Activated CD4-positive, alpha-beta T cell treated with anti-CD3 and anti-CD28 coated beads, Interleukin-2, Interleukin-6, amounts not matched to agents 100 ng/mL and 50 ng/mL, durations not matched to agents 16 hours and 8 hours (primary cell): Measurements from ENCODE around the gene SDC4.

Source experiments
- DNase-seq: peaks from one replicate; pipeline ENCODE4 v3.0.0-alpha.2; 2020

SDC4 gene

DNA sequence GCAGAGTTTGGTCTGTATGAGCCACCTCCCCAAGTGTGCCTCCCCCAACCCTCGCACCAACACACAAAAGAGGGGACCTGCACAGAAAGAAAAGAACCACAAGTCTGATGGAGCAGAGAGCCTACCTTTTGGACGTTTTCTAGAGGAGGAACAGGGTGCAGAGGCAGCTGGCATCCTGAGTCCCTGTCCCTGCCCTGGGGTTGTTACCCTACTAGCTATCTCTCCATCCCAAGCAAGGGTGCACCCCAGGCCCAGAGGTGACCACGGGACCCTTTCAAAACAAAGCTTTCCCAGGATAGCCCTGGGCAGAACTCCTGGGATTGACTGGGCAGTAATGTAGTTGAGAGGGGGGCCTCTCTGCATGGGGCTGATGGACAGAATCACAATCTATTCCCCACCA, 30.4 kb downstream of the SDC4 start:
- no peak for DNase-seq

- DNase-seq: no peak
Observed at GRCh38 chr20:45316150-45317080, 31.8 kb downstream of the SDC4 start.

DNA sequence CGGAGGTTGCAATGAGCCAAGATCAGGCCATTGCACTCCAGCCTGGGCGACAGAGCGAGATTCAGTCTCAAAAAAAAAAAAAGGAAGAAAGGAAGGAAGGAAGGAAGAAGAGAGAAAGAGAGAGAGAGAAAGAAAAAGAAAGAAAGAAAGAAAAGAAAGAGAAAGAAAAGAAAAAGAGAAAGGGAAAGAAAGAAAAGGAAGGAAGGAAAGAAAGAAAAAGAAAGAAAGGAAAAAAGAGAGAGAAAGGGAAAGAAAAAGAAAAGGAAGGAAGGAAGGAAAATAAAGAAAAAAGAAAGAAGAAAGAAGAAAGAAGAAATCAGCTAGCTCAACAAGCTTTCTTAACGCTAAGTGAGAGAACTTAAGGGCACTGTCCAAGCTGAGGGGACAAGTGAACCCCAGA, 32.6 kb downstream of the SDC4 start:
- DNase-seq: no peak

DNA sequence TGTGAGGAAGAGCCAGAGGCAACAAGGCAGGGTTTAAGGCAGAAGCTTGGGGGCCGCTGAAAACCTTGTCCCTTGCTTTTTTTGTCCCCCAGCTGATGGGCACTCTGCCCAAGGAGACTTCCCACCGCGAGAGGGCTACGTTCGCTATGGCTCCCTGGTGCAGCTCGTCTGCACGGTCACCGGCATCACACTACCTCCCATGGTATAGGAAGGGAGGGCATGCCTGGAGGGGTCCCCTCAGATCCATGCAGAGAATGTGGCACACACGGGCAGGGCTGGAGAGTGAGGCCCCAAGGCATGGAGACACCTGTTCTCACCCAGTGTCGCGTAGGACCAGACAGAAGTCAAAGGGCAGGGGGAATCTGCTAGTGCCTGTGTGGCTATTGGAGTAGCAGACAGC, 34.3 kb downstream of the SDC4 start:
- no peak for DNase-seq

DNA sequence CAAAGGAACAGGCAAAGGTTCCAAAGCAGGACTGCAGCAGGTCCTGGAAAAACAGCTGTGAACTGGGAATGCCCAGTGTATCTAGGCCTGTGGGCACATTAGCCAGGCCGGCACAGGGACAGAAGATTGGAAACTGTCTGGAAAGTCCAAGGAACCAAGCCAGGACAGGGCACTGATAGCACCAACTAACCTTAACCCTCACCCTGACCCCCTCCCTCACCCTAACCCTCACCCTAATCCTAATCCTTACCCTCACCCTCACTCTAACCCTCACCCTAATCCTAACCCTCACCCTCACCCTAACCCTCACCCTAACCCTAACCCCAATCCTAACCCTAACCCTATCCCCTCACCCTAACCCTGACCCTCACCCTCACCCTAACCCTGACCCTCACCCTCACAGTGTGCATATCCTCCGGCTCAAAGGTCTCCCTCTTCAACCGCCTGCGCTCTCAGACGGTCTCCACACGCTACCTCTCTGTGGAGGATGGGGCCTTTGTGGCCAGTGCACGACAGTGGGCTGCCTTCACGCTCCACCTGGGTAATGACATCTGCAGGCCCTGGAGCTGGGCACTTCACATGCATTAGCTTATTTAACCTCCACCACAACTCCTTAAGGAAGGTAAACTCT, 35.0 kb downstream of the SDC4 start:
- DNase-seq: no peak

GRCh38 chr20:45312241-45312640, 36.0 kb downstream of the SDC4 start:
- no peak for DNase-seq

DNA sequence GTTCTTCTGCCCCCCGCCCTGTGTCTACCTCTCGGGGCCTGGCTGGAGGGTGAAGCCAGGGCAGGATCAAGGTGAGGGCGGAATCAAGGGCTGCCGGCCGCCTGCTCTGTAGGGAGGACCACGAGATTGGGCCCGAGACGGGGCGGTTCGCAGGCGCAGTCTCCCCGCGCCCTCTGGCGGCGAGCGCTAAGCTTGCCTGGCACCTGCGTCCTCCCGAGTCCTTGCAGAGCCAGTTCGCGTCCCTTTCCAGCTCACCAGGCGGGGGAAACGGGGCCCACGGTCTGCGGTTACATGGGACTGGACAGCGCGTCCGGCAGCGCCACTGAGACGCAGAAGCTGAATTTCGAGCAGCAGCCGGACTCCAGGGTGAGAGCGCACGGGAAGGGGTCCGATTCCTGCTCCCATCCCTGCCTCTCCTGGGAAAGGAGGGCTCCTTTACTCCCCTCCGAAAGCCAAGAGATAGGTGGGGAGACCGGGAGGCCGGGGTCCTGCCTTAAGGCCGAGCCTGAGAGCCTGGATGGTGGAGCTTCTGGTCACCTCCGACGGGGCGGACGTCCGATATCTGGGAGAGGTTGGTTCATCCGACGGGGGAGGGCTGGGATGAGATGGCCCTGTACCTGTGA, 36.5 kb downstream of the SDC4 start:
- peak; percentile 83 for DNase-seq

- DNase-seq: no peak
Observed at GRCh38 chr20:45309075-45309474, 39.1 kb downstream of the SDC4 start.

DNA sequence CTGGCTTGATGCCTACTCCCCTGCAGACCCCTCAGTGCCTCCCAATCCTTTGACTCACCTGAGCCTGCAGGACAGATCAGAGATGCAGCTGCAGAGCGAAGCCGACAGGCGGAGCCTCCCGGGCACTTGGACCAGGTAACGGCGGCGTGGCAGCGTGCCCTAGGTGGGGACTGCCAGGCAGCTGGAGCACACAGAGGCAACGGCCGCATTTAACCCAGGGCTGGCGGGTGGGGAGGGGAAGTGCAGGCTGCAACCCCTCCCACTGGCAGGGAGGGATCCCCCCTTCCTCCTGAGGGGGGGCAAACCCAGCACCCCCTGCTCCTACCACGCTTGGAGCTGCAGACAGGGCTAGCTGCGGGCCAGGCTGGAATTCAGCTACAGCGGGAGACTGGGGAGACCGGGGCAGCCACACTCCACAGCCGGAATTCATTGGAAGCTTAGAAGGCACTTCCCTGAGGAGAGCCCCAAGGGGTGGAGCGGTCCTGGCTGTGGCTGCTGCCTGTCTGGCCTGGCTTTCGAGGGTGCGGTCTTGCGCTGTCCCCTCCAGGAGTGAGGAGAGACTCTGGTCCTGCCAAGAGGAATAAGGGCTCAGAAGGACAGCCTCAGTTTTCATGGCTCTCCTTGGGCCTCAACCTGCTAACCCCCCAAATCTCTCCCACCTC, 40.0 kb downstream of the SDC4 start, which contains the start of gene MATN4:
Gene MATN4 (minus strand): TSS at position 183 of the 662 bp plus-strand sequence. CDS start 2,717 bp downstream, outside the sequence.
- no peak for DNase-seq

- DNase-seq: no peak
Observed at GRCh38 chr20:45307076-45307640, 41.1 kb downstream of the SDC4 start.

GRCh38 chr20:45306431-45306982, 41.7 kb downstream of the SDC4 start, which contains the start of gene RBPJL:
RBPJL (plus strand) TSS chr20:45306840; CDS start chr20:45306923, 83 bp downstream.
- DNase-seq: peak; percentile 63

DNA sequence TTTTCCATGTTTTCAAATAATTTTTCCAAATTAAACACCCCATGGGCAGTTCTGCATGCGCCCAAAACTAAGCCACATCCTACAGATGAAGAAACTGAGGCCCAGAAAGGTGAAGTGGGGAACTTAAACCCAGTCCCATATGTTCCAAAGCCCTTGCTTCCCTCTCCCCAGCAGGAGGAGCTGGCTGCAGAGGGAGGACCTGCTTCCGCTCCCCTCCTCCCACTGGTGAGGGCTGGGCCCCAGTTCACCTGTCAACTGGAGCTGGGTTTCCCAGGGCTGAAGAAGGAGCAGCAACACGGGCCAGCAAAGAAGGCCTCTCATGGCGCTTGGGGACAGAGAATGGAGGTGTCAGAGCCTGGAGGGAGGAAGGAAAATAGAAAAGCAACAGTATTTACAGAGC, 43.0 kb downstream of the SDC4 start:
- no peak for DNase-seq

DNA sequence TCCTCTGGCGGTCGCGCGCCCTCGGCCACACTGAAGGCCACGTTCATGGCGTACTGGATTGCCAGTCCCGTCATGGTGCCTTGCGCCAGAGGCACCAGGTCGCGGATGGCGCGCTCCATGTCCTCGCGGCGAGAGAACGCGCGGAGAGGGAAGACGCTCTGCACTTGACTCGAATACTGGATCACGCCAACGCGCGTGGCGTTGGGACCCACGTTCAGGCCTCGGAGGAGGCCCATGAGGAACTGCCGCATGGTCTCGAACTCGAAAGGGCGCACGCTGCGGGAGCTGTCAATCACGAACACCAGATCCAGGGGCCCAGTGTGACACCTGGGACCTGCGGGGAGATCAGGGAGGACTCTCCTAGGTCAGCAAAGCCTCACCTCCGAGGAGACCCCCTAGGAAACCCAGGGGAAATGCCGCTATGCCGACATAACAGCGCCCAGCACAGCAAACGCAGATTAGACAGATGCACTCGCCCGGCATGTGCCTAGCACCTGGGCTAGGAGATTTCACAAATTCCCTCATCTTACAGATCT, 43.7 kb downstream of the SDC4 start:
- DNase-seq: no peak

DNA sequence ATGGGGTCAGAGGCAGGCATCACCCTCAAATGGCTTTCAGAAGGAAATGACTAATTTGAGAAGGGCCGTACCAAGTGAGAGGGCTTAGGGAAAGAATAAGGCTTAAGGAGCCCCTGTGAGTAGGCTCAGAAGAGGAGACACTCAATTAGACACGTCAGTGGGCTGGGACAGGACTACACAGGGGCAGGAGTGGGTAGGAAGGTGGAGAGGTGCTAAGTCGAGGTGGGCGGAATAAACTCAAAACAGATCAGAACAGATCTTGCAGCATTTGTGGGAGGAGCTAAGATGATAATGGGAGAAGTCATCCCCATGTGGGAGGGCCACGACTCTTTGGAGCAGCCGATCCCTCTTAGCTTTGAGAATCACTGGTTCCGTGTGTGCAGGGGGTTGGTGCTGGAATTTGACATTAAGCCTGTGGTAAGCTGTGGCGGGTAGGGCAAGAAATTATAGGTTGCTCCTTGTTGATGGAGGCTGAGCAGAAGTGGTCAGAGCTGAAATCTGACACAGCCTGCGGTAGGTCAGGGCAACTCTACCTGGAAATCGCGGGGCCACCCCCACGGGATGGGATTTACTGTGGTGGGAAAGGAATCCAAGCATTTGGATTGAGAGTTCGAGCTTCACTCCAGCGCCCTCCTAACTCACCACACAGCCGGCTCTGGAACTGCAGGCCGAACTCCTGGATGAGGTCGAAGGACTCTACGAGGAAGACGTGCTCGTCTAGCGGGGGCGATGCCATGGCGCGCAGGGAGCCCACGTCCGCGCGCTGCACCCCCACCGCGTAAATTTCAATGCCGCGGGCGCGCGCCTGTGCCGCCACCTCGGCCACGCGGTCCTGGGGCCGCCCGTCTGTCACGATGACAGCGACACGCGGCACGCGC, 44.4 kb downstream of the SDC4 start:
- peak; percentile 60 for DNase-seq

DNA sequence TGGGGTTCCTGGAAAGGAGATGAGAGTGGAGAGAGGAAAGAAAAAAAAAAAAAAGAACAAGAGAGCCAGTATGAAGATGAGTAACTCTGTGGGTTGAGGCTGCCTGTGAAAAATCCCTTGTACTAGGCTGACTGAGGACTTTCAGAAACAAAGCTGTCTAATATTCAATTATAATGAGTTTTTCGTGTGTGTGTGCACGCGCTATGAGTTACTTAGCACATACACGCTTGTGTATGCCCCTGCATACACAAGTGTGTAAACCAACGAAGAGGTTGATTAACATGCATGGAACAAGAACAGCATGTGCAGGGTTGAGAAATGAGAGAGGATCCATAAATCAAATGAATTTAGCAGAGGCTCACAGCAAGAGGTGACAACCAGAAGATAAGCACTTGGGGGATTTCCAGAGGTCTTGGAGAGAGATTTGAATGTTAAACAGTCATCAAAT, 46.4 kb downstream of the SDC4 start:
- peak; percentile 66 for DNase-seq

DNA sequence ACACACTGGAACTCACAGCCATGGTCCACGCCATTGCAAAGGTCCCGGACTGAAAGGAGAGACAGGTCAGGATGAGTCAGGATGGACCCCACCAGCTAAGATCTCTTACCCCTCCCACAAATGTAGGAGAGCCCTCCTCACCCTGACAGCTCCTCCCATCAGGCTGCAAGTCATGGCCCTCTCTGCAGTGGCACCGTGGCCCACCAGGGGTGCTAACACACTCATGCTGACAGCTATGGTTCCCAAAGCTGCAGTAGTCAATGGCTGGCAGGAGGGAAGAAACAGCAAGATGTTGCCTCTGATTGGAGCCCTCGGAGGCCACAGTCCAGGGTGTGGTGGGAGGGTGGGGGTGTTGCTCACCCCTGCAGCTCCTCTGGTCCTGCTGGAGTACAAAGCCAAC, 47.3 kb downstream of the SDC4 start:
- peak; percentile 75 for DNase-seq

- no peak for DNase-seq
Observed at GRCh38 chr20:45299786-45300185, 48.4 kb downstream of the SDC4 start.

DNA sequence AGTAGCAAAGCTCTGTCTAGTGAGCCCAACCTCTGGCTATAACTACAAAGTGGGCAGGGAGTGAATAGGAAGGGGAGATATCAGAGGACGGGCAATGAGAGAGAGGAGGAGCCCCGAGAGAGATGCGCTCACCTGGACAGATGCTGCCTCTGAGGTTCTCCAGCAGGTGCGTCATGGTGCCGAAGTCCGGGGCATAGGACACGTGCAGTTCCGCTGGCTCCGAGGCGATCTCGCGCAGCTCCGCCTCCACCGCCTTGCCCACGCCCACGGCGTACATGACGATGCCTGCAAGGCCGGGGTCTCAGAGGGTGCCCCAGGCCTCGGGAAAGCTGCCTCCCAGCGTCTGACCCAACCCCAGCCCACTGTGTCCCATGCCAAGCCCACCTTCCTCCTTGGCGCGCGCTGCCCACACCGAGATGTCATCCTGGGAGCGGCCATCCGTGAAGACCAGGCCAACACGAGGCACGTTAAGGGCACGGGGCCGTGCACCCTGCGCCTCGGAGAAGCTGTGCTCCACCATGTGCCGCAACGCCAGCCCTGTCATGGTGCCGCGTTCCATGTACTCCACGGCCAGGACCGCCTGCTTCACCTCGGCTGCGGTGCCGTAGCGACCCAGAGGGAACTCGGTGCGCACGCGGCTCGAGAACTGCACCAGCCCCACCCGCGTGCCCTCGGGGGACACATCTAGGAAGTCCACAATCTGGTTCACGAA, 50.3 kb downstream of the SDC4 start:
- DNase-seq: no peak

DNA sequence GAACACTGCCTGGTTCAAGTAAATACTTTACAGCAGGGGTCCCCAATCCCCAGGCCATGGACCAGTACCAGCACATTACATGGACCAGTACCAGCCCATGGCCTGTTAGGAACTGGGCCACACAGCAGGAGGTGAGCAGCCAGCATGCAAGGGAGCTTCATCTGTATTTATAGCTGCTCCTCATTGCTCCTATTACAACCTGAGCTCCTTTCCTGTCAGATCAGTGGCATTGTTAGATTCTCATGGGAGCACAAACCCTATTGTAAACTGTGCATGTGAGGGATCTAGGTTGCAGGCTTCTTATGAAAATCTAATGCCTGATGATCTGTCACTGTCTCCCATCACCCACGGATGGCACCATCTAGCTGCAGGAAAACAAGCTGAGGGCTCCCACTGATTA, 53.6 kb downstream of the SDC4 start:
- DNase-seq: no peak

DNA sequence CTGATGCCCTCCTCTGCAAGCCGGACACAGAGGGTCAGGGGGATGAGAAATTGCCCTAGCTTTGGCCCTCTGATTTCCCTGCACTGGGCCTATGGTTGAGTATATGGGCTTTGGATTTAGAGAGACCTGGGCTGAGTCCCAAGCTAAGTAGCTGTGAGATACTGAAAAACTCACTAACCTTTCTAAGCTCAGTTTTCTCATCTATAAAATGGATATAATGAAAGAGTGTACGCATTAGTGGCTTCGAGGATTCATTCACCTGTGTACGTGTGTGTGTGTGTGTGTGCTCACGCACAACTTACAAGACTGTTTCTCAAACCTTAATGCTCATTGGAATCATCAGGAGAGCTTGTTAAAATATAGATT, 54.2 kb downstream of the SDC4 start:
- no peak for DNase-seq
